Fibroblast of villous mesenchyme (primary cell): ENCODE results near the gene TMEM131L. TPM values are rescaled to one million over a fixed set of nuclear protein-coding genes. Genes with fewer than 3 reads are reported as not detected.
"Not testable (repeated sequence)": the region's sequence is repeated elsewhere in the genome, so short reads cannot be mapped to it uniquely, and the experiment has no call there.

Experiments
- DNase-seq: peaks from one replicate; pipeline ENCODE4 v3.0.0-alpha.2; 2010; ENCODE audit warnings: low read depth
- H3K4me3 ChIP-seq: 2 replicates; pipeline ENCODE4 v1.5.1; 2011; ENCODE audit warnings: low read depth, mild to moderate bottlenecking, low read length
- total RNA-seq: library from RNA; depleted of rRNA; stranded (reverse); fragments of >200 nt; gene quantifications from 2 replicates; pipeline ENCODE4 v1.2.3, GENCODE V29; 2012
- TF ChIP-seq, protein P1 (sequence below): IDR thresholded peaks from 2 replicates; pipeline ENCODE4 v1.5.1; 2012; ENCODE audit warnings: low read depth, mild to moderate bottlenecking, low read length; ENCODE audit not compliant: insufficient read depth

The TMEM131L gene, protein sequence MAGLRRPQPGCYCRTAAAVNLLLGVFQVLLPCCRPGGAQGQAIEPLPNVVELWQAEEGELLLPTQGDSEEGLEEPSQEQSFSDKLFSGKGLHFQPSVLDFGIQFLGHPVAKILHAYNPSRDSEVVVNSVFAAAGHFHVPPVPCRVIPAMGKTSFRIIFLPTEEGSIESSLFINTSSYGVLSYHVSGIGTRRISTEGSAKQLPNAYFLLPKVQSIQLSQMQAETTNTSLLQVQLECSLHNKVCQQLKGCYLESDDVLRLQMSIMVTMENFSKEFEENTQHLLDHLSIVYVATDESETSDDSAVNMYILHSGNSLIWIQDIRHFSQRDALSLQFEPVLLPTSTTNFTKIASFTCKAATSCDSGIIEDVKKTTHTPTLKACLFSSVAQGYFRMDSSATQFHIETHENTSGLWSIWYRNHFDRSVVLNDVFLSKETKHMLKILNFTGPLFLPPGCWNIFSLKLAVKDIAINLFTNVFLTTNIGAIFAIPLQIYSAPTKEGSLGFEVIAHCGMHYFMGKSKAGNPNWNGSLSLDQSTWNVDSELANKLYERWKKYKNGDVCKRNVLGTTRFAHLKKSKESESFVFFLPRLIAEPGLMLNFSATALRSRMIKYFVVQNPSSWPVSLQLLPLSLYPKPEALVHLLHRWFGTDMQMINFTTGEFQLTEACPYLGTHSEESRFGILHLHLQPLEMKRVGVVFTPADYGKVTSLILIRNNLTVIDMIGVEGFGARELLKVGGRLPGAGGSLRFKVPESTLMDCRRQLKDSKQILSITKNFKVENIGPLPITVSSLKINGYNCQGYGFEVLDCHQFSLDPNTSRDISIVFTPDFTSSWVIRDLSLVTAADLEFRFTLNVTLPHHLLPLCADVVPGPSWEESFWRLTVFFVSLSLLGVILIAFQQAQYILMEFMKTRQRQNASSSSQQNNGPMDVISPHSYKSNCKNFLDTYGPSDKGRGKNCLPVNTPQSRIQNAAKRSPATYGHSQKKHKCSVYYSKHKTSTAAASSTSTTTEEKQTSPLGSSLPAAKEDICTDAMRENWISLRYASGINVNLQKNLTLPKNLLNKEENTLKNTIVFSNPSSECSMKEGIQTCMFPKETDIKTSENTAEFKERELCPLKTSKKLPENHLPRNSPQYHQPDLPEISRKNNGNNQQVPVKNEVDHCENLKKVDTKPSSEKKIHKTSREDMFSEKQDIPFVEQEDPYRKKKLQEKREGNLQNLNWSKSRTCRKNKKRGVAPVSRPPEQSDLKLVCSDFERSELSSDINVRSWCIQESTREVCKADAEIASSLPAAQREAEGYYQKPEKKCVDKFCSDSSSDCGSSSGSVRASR (N-terminal part only)
- total RNA-seq: 4.7 and 5.2 TPM in 2 replicates

DNA sequence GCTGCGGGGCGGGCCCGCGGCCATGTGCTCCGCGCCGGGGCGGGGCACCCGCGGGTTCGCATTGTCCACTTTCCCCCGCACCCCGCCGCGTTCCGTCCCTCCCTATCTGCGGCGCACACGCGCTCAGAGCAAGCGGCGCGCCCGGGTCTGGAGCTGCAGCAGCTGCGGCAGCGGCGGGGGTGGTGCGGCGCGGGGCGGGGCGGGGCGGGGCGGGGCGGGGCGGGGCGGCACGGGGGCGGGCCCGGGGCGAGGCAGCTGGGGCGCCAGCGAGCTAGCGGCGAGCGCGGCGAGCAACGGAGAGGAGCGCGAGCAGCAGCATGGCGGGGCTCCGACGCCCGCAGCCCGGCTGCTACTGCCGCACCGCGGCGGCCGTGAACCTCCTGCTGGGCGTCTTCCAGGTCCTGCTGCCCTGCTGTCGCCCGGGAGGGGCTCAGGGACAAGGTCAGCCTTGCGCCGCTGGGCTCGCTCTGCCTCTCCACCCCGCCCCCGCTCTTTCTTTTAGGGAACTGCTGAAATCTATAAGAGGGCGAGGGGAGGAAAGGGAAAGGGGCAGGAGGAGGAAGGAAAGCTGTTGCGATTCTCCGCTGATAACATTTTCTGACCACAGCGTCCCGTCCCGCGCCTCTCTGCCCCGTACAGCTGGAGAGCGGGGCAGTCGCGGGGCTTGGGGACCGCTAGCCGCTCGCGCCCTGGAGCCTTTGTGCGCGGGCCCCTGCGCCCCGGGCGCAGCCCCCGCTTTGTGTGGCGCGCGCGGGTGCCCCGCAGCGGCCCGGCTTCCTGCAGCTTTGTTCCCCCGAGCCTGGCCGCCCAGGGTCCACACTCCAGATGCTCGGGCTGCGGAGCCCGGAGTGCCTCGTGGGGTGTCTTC, at the start of gene TMEM131L:
TSS of gene TMEM131L (plus strand) at position 280 of the 868 bp plus-strand sequence. CDS start at position 318, 38 bp downstream.
- TF ChIP-seq, protein P1, sequence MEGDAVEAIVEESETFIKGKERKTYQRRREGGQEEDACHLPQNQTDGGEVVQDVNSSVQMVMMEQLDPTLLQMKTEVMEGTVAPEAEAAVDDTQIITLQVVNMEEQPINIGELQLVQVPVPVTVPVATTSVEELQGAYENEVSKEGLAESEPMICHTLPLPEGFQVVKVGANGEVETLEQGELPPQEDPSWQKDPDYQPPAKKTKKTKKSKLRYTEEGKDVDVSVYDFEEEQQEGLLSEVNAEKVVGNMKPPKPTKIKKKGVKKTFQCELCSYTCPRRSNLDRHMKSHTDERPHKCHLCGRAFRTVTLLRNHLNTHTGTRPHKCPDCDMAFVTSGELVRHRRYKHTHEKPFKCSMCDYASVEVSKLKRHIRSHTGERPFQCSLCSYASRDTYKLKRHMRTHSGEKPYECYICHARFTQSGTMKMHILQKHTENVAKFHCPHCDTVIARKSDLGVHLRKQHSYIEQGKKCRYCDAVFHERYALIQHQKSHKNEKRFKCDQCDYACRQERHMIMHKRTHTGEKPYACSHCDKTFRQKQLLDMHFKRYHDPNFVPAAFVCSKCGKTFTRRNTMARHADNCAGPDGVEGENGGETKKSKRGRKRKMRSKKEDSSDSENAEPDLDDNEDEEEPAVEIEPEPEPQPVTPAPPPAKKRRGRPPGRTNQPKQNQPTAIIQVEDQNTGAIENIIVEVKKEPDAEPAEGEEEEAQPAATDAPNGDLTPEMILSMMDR: peak; percentile 12
- peak; percentile 65 for DNase-seq
- H3K4me3 ChIP-seq: peak within 1 kb of the TSS; percentile 94

DNA sequence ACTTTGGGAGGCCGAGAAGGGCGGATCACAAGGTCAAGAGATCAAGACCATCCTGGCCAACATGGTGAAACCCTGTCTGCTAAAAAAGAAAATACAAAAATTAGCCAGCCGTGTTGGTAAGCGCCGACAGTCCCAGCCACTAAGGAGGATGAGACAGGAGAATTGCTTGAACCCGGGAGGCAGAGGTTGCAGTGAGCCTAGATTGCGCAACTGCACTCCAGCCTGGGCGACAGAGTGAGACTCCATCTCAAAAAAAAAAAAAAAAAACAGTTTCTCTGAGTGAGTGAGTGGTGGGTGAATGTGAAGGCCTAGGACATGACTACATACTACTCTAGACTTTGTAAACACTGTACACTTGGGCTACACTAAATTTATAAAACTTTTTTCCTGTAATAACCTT, 49.7 kb upstream of the TMEM131L start:
- DNase-seq, H3K4me3 ChIP-seq: not testable (repeated sequence)

DNA sequence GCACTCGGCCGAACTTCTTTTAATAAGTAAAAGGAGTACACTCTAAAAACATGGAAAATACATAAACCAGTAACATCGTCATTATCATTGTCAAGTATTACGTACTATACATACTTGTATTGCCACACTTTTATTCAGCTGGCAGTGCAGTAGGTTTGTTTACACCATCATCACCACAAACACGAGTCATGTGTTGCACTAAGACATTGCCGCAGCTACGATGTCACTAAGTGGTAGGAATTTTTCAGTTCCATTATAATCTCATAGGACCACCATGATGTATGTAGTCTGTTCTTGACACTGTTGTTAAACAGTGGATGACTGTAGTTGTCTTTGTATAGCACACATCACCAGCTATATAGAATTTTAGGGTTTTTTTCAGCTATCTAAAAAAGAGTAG, 48.0 kb upstream of the TMEM131L start:
- peak; percentile 48 for DNase-seq
- H3K4me3 ChIP-seq: no peak overlapping the region
- TF ChIP-seq, protein P1: no peak

DNA sequence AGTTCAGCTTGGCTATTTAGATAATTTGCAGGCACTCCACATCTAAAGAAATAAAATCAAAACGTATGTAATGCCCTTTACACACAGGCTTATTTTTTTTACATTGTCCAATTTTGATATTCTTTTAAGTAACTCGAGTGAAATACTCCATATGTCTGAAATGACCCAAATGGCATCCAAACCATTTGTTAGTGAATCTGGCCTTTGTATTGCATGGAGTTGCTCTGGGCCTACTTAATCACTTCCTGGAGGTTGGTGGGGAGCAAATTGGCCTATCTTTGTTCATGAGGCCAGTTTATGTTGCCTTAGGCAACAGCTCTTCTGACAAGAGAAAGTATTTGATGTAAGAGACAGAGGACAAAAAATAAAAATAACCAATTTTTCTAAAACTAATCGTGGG, 47.6 kb upstream of the TMEM131L start:
- TF ChIP-seq, protein P1: no peak
- DNase-seq: peak; percentile 10
- no peak overlapping the region for H3K4me3 ChIP-seq

DNA sequence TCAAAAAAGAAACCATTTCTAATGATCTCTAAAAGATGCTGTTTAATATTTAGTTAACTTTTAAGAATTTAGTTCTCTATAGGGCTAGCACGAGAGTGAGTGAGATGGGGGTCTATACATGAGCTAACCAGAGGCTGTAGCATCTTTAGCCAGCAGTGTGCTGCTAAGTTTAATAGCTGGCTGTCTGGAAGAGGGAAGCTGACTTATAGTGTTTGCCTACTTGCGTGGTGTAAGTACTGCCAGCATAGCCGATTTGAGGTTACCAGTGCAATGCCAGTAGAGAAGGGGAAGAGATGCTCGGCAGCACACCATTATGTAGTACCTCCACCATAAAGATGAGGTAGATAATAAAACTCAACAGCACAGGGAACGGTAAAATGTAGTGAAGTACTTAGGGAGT, 47.1 kb upstream of the TMEM131L start:
- DNase-seq: no peak
- H3K4me3 ChIP-seq: no peak overlapping the region
- TF ChIP-seq, protein P1: no peak

DNA sequence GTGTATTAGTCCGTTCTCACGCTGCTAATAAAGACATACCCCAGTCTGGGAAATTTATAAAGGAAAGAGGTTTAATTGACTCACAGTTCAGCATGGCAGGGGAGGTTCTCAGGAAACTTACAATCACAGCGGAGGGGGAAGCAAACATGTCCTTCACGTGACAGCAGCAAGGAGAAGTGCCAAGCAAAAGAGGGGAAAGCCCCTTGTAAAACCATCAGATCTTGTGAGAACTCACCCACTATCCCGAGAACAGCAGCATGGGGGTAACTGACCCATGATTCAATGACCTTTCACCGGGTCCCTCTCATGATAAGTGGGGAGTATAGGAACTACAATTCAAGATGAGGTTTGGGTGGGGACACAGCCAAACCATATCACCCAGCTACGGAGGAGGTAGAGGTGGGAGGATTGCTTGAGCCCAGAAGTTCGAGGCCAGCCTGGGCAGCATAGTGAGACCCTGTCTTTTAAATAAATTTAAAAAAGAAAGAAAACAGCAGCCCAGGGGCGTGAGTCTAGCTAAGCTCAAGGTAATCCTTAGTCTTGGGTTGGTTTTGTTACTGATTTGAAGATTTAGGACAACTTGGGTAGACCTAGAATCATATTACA, 46.4 kb upstream of the TMEM131L start:
- TF ChIP-seq, protein P1: no peak
- no peak for DNase-seq
- no peak overlapping the region for H3K4me3 ChIP-seq
